ENCODE results near the gene C19orf81. TPM values are rescaled to one million over a fixed set of nuclear protein-coding genes. Genes with fewer than 3 reads are reported as not detected.

C19orf81 gene
- total RNA-seq, 4 donors from 2014 or later: 1.1 TPM; not detected in 3

DNA sequence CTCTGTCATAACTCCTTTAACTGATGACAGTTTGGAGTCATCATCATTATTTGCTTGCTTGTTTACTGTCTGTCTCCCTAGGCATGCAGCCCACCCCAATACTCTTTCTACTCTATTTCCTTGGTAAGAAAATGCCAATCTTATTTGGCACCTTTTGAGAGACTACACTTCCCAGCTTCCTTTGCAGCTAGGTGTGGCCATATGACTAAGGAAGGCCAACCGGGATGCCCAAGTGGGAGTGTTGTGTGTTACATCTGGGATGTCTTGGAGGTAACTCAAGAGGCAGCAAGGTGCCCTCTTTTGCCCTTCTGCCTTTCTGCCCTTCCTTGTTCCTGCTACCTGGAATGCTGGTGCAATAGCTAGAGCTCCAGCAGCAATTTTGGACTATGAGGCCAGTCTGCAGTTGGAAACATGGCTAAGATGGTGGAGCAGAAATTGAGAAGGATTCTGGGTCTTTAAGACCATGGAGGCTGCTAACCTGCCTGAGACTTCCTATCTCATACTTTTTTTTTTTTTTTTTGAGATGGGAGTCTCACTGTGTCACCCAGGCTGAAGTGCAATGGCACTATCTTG, 27.5 kb downstream of the C19orf81 start:
- 56% methylated on average over 1 of the region's 1 CpG for WGBS
- Histone ChIP-seq H3K4me3 (no peak overlapping the region), H3K27me3 (peaks cover 0 to 90% (median 0%) of the 10 kb centered on the region in 4 donors)

DNA sequence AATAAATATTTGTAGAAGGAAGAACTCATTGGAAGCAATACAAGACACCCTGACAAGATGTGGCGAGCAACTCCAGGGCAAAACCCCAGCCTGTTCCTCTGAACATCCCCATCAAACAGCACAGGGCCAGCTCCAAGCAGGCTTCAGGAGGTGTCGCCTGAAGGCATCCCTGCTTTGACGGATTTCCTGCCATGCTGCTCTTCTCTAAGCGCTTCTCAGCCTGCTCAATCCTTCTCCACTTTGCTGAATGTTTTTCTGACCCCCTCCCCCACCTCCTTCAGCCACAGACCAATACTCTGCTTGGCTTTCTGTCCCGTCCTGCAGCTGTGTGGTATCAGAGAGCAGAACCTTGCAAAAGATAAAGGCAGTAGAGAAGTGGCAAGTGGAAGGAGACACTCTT, 28.4 kb downstream of the C19orf81 start:
- Histone ChIP-seq H3K27ac (replicated peaks in 1 of 4) (no peak overlapping the region), H3K4me3 (no peak overlapping the region), H3K4me1 (peaks cover 0 to 7% (median 0%) of the 10 kb centered on the region in 4 donors), H3K27me3 (peaks cover 0 to 91% (median 0%) of the 10 kb centered on the region in 4 donors), H3K36me3 (no peaks in the 10 kb centered on the region), H3K9me3 (peaks cover 0 to 9% (median 0%) of the 10 kb centered on the region in 4 donors)
- DNase-seq (ENCODE audit: extremely low spot score): no peak
- intact Hi-C loops (cut with DNase I): no loop called here
- no peak for TF ChIP-seq POLR2A (IDR thresholded peaks at IDR 0.05; ENCODE audit: low read depth)
- TF ChIP-seq, protein P1, sequence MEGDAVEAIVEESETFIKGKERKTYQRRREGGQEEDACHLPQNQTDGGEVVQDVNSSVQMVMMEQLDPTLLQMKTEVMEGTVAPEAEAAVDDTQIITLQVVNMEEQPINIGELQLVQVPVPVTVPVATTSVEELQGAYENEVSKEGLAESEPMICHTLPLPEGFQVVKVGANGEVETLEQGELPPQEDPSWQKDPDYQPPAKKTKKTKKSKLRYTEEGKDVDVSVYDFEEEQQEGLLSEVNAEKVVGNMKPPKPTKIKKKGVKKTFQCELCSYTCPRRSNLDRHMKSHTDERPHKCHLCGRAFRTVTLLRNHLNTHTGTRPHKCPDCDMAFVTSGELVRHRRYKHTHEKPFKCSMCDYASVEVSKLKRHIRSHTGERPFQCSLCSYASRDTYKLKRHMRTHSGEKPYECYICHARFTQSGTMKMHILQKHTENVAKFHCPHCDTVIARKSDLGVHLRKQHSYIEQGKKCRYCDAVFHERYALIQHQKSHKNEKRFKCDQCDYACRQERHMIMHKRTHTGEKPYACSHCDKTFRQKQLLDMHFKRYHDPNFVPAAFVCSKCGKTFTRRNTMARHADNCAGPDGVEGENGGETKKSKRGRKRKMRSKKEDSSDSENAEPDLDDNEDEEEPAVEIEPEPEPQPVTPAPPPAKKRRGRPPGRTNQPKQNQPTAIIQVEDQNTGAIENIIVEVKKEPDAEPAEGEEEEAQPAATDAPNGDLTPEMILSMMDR (IDR thresholded peaks at IDR 0.05): no peak
- no peak for TF ChIP-seq EP300 (IDR thresholded peaks at IDR 0.05)
- TF ChIP-seq POLR2AphosphoS5 (IDR thresholded peaks at IDR 0.05): no peak
- WGBS: 41% methylated on average over 5 of the region's 5 CpGs

More for the DNA sequence above, 27.5 kb downstream of the C19orf81 start:
- H3K36me3 ChIP-seq: no peaks in the 10 kb centered on the region
- no peak for TF ChIP-seq POLR2A (IDR thresholded peaks at IDR 0.05; ENCODE audit: low read depth)
- TF ChIP-seq, protein P1 (IDR thresholded peaks at IDR 0.05): no peak
- TF ChIP-seq EP300 (IDR thresholded peaks at IDR 0.05): no peak
- no peak for TF ChIP-seq POLR2AphosphoS5 (IDR thresholded peaks at IDR 0.05)
- peaks cover 0 to 9% (median 0%) of the 10 kb centered on the region in 4 donors for H3K9me3 ChIP-seq
- no peak for DNase-seq (ENCODE audit: extremely low spot score)
- H3K4me1 ChIP-seq: peaks cover 0 to 7% (median 0%) of the 10 kb centered on the region in 4 donors
- H3K27ac ChIP-seq (replicated peaks in 1 of 4): no peak overlapping the region
- intact Hi-C loops (cut with DNase I): no loop called here

DNA sequence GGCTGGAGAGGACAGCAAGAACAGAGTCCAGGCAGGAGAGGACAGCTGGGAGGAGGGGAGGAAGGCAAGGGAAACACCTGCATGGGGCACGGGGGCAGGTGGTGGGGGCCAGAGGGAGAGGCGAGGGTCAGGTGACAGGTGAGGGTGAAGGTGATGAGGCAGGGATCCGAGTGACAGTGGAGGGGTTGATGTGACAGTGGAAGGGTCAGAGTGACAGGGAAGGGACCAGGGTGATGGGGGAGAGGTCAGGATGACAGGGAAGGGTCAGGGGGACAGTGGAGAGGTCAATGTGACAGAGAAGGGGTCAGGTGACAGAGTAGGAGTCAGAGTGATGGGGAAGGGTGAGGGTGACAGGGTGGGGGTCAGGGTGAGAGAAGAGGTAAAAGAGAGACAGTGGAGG, 29.1 kb downstream of the C19orf81 start:
- Histone ChIP-seq H3K9me3 (peaks cover 0 to 9% (median 0%) of the 10 kb centered on the region in 4 donors), H3K4me3 (no peak overlapping the region), H3K4me1 (peaks cover 0 to 7% (median 0%) of the 10 kb centered on the region in 4 donors), H3K36me3 (no peaks in the 10 kb centered on the region), H3K27me3 (peaks cover 0 to 91% (median 0%) of the 10 kb centered on the region in 4 donors), H3K27ac (replicated peaks in 1 of 4) (no peak overlapping the region)
- intact Hi-C loops (cut with DNase I): no loop called here
- WGBS: 45% methylated on average over 3 of the region's 3 CpGs
- TF ChIP-seq, protein P1 (IDR thresholded peaks at IDR 0.05): no peak
- TF ChIP-seq EP300 (IDR thresholded peaks at IDR 0.05) (no peak), POLR2A (IDR thresholded peaks at IDR 0.05; ENCODE audit: low read depth) (no peak), POLR2AphosphoS5 (IDR thresholded peaks at IDR 0.05) (no peak)
- no peak for DNase-seq (ENCODE audit: extremely low spot score)

DNA sequence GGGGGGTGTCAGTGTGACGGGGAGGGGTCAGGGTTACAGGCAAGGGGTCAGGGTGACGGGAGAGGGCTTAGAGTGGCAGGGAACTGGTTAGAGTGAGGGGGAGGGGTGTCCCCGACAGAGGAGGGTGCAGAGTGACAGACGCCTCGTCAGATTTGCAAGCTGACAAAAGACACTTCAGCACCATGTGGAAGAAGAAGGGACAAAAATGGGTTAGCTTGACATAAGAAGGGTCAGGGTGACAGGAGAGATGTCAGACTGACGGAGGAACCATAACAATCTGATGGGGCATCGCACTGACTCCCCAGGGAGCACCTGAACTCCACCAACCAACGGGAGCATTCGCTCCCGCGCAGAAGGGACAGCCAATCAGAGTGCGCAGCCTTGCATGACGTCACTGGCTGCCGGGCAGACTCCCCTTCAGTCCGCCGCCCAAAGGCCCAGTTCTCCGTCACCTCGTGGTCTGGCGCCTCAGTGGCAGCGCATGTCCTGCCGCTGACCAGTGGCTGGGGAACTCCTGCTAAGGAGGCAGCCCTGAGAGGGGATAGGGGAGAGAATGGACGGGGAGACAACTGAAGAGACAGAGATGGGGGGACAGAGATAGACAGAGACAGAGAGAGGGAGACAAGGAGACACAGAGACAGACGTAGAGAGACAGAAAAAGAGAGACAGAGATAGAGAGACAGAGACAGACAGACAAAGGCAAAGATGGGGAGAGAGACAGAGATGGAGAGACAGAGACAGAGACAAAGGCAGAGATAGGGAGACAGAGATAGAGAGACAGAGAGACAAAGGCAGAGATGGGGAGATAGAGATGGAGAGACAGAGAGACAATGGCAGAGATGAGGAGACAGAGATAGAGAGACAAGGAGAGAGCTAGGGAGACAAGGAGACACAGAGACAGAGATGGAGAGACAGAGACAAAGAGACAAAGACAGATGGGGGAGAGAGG, 30.2 kb downstream of the C19orf81 start:
- H3K27me3 ChIP-seq: peaks cover 0 to 93% (median 0%) of the 10 kb centered on the region in 4 donors
- intact Hi-C loops (cut with DNase I): no loop called here

More for the DNA sequence above, 30.2 kb downstream of the C19orf81 start:
- peak; percentile 94 for DNase-seq (ENCODE audit: extremely low spot score)
- Histone ChIP-seq H3K9me3 (peaks cover 0 to 9% (median 0%) of the 10 kb centered on the region in 4 donors), H3K4me3 (no peak overlapping the region), H3K27ac (replicated peaks in 1 of 4) (no peak overlapping the region), H3K36me3 (no peaks in the 10 kb centered on the region), H3K4me1 (peaks cover 0 to 7% (median 0%) of the 10 kb centered on the region in 4 donors)
- no peak for TF ChIP-seq POLR2AphosphoS5 (IDR thresholded peaks at IDR 0.05)
- TF ChIP-seq, protein P1 (IDR thresholded peaks at IDR 0.05): no peak
- no peak for TF ChIP-seq EP300 (IDR thresholded peaks at IDR 0.05)
- TF ChIP-seq POLR2A (IDR thresholded peaks at IDR 0.05; ENCODE audit: low read depth): no peak
- WGBS: 18% methylated on average over 21 of the region's 23 CpGs

All from esophagus muscularis mucosa (tissue), 4 donors.